Gastrocnemius medialis (tissue), 4 donors: ENCODE measurements around the gene ZFYVE28.

Experiments used
- CTCF ChIP-seq, 5 experiments: fragments of 450-650 bp in 3 of 5; fragments of 200-600 bp in 2 of 5; sonication (generic) in 2 of 5; IDR thresholded peaks in 4 of 5; conservative IDR thresholded peaks in 1 of 5; 1 replicate in 4 of 5; 2 replicates in 1 of 5; pipeline ENCODE4 v1.5.1; 2016 to 2019; ENCODE audit warnings: antibody characterized with exemption in 5 of 5, mild to moderate bottlenecking in 3 of 5, moderate library complexity in 3 of 5
- POLR2A ChIP-seq, 2 donors: fragments of 450-650 bp; IDR thresholded peaks; one replicate each; pipeline ENCODE4 v1.6.1; 2017; ENCODE audit warnings: antibody characterized with exemption in 2 of 2, mild to moderate bottlenecking in 2 of 2, moderate library complexity in 2 of 2

GRCh38 chr4:2245787-2246275 is 172.6 kb downstream of the ZFYVE28 start:
- no peak for TF ChIP-seq POLR2A (IDR thresholded peaks at IDR 0.05)
- no peak for TF ChIP-seq CTCF (IDR thresholded peaks at IDR 0.05 in 4 of 5, conservative IDR thresholded peaks at IDR 0.05 in 1 of 5)
